Measurements from ENCODE around the gene ALS2. TPM values are rescaled to one million over a fixed set of nuclear protein-coding genes. Genes with fewer than 3 reads are reported as not detected.

The ALS2 gene
- total RNA-seq, 1 experiment from 2014 or later: 23.8 TPM

GRCh38 chr2:201758234-201758633 is 22.5 kb downstream of the ALS2 start:
- CTCF ChIA-PET: interaction anchor here (0.6 kb wide), 1 partner anchor 282 kb away, joined by 6 read pairs; no protein-coding TSS in a partner anchor

GRCh38 chr2:201754717-201755415 is 25.9 kb downstream of the ALS2 start:
- H3K4me1 ChIP-seq (ENCODE audit: insufficient read depth, low read length): peaks cover 10% of the 10 kb centered on the region
- DNase-seq (peak; percentile 72), ATAC-seq (peak; percentile 96)
- H3F3A ChIP-seq (ENCODE audit: low read length, unreplicated experiment): no peaks in the 10 kb centered on the region
- H3K4me3 ChIP-seq (ENCODE audit: low read length): no peak overlapping the region
- no peaks in the 10 kb centered on the region for H3K9me2 ChIP-seq (replicated peaks; ENCODE audit: low read length)
- ChIA-PET CTCF (no interaction called here), POLR2A (ENCODE audit: unreplicated experiment) (interaction anchor here (0.5 kb wide), 1 partner anchor 321 kb away, joined by 3 read pairs; no protein-coding TSS in a partner anchor)
- H3K79me2 ChIP-seq (ENCODE audit: low read length): no peaks in the 10 kb centered on the region
- H4K20me1 ChIP-seq (ENCODE audit: low read length): no peaks in the 10 kb centered on the region
- no peak overlapping the region for H3K9ac ChIP-seq (ENCODE audit: low read length)
- H3K27me3 ChIP-seq (ENCODE audit: low read length): no peaks in the 10 kb centered on the region
- H3K27ac ChIP-seq (ENCODE audit: low read length): no peak overlapping the region
- no peaks in the 10 kb centered on the region for H3K9me3 ChIP-seq (ENCODE audit: low read length)
- intact Hi-C loops (cut with micrococcal nuclease): loop anchor here (2.0 kb wide), 1 partner anchor 14 kb away; no protein-coding TSS in a partner anchor
- no peak for TF ChIP-seq EZH2phosphoT487 (IDR thresholded peaks at IDR 0.05; ENCODE audit: borderline replicate concordance, low read length)
- H2AFZ ChIP-seq (ENCODE audit: low read length): no peak overlapping the region
- peaks cover 11% of the 10 kb centered on the region; the same call in 1 of the 2 replicates for H3K36me3 ChIP-seq (ENCODE audit: low read depth, low read length)
- BruUV-seq (replicated peaks): no TSS peak
- peak overlapping the region; percentile 10; the same call in 1 of the 2 replicates for H3K4me2 ChIP-seq (ENCODE audit: low read length)

More at GRCh38 chr2:201758234-201758633, 22.5 kb downstream of the ALS2 start:
- H3K27ac ChIP-seq (ENCODE audit: low read length): no peak overlapping the region
- H3K4me2 ChIP-seq (ENCODE audit: low read length): no peak overlapping the region
- ATAC-seq (no peak), DNase-seq (no peak)
- H3K27me3 ChIP-seq (ENCODE audit: low read length): no peaks in the 10 kb centered on the region
- no peaks in the 10 kb centered on the region for H3K9me3 ChIP-seq (ENCODE audit: low read length)
- no peak overlapping the region for H3K4me3 ChIP-seq (ENCODE audit: low read length)
- no peak overlapping the region for H3K9ac ChIP-seq (ENCODE audit: low read length)
- H2AFZ ChIP-seq (ENCODE audit: low read length): no peak overlapping the region
- H3F3A ChIP-seq (ENCODE audit: low read length, unreplicated experiment): no peaks in the 10 kb centered on the region
- intact Hi-C loops (cut with micrococcal nuclease): no loop called here
- H3K4me1 ChIP-seq (ENCODE audit: insufficient read depth, low read length): peaks cover 10% of the 10 kb centered on the region
- H3K79me2 ChIP-seq (ENCODE audit: low read length): no peaks in the 10 kb centered on the region
- no peak for TF ChIP-seq EZH2 (IDR thresholded peaks at IDR 0.05; ENCODE audit: low read length, unreplicated experiment)
- POLR2A ChIA-PET (ENCODE audit: unreplicated experiment): no interaction called here
- no TSS peak for BruUV-seq (replicated peaks)
- H3K36me3 ChIP-seq (ENCODE audit: low read depth, low read length): peaks cover 13% of the 10 kb centered on the region
- no peaks in the 10 kb centered on the region for H3K9me2 ChIP-seq (replicated peaks; ENCODE audit: low read length)
- H4K20me1 ChIP-seq (ENCODE audit: low read length): no peaks in the 10 kb centered on the region

- Histone ChIP-seq H3K9me2 (replicated peaks; ENCODE audit: low read length) (no peaks in the 10 kb centered on the region), H3K27ac (ENCODE audit: low read length) (no peak overlapping the region), H3K4me2 (ENCODE audit: low read length) (no peak overlapping the region), H3K27me3 (ENCODE audit: low read length) (no peaks in the 10 kb centered on the region), H2AFZ (ENCODE audit: low read length) (no peak overlapping the region), H3K9ac (ENCODE audit: low read length) (no peak overlapping the region), H4K20me1 (ENCODE audit: low read length) (no peaks in the 10 kb centered on the region), H3K9me3 (ENCODE audit: low read length) (no peaks in the 10 kb centered on the region), H3K4me1 (ENCODE audit: insufficient read depth, low read length) (peaks cover 10% of the 10 kb centered on the region), H3K36me3 (ENCODE audit: low read depth, low read length) (peaks cover 29% of the 10 kb centered on the region; the same call in 1 of the 2 replicates), H3K4me3 (ENCODE audit: low read length) (no peak overlapping the region), H3F3A (ENCODE audit: low read length, unreplicated experiment) (no peaks in the 10 kb centered on the region), H3K79me2 (ENCODE audit: low read length) (no peaks in the 10 kb centered on the region)
- no TSS peak for BruUV-seq (replicated peaks)
- CTCF ChIA-PET: no interaction called here
- TF ChIP-seq CTCF (conservative IDR thresholded peaks at IDR 0.05; ENCODE audit: low read depth, low read length): no peak
- TF ChIP-seq EZH2phosphoT487 (IDR thresholded peaks at IDR 0.05; ENCODE audit: borderline replicate concordance, low read length): no peak
- TF ChIP-seq EZH2 (IDR thresholded peaks at IDR 0.05; ENCODE audit: low read length, unreplicated experiment): no peak
- DNase-seq (no peak), ATAC-seq (no peak)
- intact Hi-C loops (cut with micrococcal nuclease): no loop called here
- POLR2A ChIA-PET (ENCODE audit: unreplicated experiment): no interaction called here
Observed at GRCh38 chr2:201751566-201751965, 29.2 kb downstream of the ALS2 start.

All from PC-3 (cell line).